HG03460 (cell line): Measurements from ENCODE around the gene FUT8.

Experiments used
- ATAC-seq: cut with Tn5 transposase; IDR thresholded peaks from one replicate; pipeline ENCODE4 v1.9.1; 2021; ENCODE audit not compliant: unreplicated experiment

FUT8 gene

DNA sequence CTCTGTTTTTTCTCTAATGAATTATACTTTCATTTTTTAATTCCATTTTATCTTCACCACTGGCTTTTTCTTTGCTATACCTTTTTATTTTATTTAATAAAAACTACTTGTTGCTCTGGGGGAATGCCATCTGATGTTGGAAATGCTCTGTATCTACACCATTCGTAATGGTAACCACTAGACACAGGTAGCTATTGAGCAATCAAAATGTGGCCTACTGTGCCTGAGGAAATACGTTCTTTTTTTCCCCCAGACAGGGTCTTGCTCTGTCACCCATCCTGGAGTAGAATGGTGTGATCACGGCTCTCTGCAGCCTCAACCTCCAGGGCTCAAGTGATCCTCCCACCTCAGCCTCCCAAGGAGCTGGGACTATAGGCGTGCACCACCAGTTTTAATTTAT, 140.2 kb downstream of the FUT8 start:
- no peak for ATAC-seq

DNA sequence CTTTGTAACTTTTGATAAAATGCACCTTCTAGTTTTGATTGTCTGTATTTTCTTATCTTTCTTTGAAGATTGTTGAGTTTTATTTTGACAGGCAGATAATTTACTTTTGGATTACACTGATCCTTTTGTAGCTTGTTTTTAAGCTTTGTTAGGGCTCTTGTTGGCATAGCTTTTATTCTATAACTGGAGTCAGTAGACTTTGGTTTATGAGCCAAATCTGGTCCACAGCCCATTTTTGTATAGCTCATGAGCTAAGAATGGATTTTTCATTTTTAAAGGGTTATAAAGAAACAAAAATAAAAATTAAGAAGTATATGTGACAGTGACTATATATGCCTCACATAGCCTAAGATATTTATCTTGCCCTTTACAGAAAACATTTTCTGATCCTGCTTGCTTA, 142.3 kb downstream of the FUT8 start:
- ATAC-seq = no peak

DNA sequence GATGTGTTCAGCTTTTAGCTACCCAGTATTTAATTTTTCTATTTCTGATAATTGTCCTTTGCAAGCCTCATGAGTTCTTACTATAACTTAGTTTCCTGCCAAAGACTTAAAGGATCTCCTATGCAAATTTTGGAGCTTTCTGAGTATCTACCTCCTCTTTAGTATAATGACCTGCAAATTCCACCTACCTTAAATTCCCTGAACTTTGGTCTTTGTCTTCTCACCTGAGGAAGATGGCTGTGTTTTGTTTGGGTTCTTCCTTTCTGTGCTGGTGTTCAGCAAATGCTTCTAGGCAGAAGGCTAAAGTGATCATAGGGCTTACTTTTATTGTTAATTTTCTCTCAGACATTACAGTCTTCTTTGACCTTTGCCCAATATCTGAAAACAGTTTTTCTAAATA, 142.8 kb downstream of the FUT8 start:
- ATAC-seq = no peak

DNA sequence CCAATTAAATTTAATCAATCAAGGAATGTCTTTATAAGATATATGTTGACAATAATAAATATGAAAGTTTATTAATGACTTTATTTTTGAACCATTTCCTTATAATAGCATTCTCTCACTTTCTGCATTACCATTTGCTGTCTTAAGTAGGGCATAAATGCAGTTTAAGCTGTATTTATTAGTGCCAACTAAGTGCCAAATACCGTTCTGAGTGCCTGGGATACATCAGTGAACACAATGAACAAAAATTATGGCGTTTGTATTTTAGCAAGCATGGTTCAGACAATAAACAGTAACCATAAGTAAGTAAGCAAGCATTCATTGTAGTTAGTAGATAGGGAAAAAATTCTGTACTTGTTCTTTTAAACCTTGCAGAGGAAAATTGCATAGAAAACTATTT, 145.8 kb downstream of the FUT8 start:
- no peak for ATAC-seq

DNA sequence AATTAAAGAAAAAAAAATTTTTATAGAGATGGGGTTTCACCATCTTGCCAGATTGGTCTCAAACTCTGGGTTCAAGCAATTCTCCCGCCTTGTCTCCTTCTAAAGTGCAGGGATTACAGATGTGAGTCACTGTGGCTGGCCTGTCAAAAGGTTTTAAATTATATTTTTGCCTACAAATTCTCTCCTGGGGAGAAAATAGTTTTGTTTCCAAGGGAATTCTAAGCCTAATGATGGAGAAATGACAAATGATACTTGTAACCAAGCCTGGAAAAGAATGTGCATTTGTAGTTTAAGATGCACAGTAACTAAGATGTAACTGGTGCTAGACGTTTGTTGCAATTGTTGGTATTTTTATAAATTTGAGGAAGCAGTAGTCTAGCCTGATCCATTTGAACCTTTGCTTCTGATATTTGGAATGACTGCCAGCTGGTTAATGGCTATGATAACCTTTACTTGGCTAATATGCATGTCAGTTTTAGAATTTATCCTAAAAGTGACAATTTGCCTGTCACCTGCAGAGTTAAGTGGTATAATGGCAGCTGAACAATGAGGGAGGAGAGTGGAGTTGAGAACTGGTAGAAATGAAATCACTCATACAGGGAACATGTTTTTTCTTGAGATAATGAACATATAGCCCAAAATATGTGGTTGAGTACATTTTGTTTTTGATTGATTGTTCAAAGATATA, 148.0 kb downstream of the FUT8 start:
- no peak for ATAC-seq

DNA sequence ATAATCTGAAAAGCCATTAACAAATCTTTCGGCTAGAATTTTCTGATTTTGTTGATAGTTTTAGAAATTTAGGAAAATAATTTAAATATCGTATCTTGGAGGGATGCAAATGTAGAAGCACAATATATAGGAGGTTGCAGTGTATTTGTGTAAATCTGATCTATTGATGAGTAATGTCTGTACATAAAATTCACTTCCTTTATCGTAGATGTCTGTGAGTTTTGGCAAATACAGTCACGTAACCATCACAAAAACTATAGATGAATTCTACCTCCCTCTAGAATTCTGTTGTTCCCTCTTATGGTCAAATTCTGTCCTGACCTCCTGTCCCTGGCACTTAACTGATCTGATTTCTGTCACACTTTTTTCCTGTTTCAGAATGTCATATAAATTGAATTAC, 151.8 kb downstream of the FUT8 start:
- no peak for ATAC-seq

DNA sequence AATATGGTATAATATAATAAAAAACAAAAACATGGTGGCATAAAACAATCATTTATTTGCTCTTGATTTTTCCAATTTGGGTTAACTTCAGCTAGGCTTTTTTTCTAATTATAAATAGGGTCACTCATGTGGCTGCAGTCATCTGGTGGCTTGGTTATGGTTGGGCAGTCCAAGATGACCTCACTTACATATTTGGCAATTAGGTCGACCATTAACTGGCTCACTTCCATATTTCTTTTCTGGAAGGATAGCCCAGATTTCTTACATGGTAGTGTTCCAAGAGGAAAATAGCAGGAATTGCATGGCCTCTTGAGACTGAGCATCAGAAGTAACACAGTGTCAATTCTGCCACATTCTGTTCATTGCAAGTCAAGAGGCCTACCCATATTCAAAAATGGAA, 153.4 kb downstream of the FUT8 start:
- no peak for ATAC-seq

DNA sequence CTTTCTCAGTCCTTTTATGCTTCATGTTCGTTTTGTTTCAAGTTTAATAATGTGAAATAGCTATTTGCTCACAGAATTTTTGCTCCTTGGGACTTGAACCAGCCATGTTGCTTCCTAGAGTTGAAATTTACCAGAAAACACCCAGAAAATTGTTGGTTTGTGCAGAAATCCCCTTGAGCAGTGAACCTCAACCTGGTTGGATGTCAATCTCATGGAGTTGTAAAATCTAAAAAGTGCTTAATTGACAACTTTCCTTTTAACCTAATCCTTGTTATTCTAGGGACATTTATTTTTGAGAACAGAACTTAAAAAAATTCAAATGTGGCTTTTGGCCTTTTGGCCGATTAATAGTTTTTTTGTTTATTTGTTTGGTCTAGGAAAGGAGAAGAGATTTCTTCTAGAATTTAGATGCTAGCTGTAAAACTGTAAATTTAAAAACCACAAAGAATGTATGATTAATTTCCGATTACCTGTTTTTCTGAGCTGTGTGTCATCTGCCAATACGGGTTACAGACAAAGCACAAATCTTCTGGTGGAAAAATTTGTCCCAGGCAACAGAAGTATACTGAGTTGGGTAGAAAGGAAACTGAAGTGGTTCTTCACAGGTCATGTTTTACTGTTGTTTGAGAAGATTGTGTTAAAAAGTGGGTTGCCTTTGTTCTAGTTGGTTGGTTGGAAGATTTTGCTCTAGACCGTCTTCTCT, 154.4 kb downstream of the FUT8 start:
- no peak for ATAC-seq

DNA sequence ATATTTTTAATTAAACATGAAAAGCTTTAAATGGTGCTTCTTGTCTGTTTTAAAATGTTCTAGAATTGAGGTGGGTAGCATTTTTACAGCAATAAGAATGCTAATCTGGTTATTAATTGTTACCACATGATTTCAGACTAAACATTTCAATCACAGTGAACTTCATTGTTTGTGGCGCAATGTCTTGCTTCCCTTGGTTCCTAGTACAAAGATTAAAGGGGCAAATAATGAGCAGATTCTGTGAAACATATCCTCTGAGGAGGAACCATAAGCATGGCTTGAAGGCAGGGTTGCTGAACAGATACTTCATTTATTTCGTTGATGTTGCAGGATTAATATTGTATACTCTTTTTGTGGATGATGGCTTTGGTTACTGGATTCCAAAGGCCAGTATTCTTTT, 162.1 kb downstream of the FUT8 start:
- ATAC-seq = no peak

DNA sequence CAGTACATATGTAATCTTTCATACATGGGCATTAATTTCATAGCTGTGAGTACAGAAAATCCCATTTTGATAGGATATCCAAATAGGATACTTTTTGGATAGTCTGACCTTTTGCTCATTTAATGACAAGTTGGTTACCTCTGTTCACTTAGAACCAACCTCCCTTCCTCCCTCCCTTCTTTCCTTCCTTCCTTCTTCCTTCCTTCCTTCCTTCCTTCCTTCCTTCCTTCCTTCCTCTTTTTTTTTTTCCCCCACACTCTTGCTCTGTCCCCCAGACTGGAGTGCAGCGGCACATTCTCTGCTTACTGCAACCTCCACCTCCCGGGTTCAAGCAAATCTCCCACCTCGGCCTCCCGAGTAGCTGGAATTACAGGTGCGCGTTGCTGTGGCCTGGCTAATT, 162.9 kb downstream of the FUT8 start:
- no peak for ATAC-seq

DNA sequence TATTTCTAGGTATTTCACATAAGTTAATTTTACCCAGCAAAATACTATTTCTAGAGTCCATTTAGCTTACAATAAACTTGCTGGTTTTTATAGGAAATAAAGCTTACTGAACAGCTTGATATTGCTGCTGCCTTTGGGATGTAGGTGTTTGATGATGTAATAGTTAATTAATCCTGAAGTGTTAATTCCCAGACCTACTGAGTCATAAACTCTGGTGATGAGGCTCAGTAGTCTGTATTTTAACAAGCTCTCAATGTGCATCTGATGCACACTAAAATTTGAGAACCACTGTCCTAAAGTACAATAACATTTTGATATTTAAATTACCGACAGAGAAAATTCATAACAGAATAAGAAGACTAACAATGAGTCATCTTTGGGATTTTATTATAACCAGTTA, 168.4 kb downstream of the FUT8 start:
- no peak for ATAC-seq

DNA sequence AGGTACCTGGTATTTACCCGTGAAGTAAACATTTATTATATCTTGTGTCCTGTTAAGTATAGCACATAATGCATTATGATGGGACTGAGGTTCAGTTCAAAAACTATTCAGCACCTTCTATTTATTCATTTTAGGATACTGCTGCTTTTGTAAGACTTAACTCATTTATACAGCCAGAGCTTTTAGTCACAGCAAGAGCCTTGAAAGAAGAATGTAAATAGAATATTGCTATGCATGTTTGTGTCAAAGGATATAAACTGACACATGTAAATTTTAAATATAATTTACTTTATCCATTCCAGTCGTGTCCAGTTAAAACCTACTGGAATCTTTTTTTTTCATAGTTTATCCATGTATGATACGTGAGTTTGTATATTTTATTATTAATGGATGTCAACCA, 168.8 kb downstream of the FUT8 start:
- ATAC-seq = no peak

DNA sequence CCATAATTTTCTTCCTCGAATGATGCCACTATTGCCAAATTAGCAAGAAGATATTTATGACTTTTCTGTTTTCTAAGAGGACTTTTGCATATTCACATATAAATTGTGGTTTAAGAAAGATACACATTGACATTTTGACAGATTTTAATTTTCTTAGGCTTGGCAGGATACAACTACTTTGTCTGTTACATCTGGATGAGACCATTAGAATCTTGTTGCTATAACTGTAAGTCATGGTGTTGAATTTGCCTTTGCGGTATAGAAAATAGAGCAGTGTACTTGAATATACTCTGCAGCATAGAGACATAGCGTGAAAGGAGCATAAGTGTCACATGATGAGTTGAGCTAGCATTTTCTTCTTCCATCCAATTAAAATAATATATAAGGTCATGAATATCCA, 169.3 kb downstream of the FUT8 start:
- ATAC-seq = no peak

DNA sequence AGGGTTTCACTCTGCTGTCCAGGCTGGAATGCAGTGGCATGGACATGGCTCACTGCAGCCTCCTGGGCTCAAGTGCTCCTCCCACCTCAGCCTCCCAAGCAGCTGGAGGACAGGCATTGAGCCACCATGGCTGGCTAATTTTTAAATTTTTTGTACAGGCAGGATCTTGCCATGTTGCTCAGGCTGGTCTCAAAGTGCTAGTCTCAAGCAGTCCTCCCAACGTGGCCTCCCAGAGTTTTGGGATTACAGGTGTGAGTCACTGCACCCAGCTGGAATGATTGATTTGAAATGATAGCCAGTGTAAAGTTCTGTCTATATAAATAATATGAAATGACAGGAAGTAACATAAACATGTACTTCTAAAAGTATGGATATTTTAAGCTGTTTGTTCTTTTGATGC, 172.7 kb downstream of the FUT8 start:
- no peak for ATAC-seq

DNA sequence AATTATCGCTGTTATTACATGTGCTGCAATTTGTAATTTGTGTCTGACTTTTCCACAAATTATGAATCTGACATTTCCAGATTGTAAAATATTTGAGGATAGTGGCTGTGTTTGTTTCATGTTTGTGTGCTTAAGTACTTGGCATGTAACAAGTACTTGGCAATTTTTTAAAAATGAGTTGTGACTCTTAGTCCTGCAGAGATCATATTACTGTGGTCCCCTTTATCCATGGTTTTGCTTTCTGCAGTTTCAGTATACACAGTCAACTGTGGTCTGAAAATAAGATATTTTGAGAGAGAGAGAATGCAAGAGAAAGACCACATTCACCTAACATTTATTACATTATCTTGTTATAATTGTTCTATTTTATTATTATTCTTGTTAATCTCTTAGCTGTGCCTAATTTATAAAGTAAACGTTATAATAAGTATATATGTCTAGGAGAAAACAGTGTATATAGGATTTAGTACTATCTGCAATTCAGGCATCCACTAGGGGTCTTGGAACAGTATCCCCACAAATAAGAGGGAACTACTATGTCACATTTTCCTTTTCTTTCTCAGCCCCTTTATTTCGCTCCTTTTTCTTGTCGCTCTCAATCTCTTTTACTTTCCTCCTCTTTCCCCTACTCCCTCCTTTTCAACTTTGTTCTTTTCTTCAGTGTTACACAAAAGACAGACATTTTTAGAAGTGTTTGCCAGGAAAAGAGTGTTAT, 176.1 kb downstream of the FUT8 start:
- ATAC-seq = no peak

DNA sequence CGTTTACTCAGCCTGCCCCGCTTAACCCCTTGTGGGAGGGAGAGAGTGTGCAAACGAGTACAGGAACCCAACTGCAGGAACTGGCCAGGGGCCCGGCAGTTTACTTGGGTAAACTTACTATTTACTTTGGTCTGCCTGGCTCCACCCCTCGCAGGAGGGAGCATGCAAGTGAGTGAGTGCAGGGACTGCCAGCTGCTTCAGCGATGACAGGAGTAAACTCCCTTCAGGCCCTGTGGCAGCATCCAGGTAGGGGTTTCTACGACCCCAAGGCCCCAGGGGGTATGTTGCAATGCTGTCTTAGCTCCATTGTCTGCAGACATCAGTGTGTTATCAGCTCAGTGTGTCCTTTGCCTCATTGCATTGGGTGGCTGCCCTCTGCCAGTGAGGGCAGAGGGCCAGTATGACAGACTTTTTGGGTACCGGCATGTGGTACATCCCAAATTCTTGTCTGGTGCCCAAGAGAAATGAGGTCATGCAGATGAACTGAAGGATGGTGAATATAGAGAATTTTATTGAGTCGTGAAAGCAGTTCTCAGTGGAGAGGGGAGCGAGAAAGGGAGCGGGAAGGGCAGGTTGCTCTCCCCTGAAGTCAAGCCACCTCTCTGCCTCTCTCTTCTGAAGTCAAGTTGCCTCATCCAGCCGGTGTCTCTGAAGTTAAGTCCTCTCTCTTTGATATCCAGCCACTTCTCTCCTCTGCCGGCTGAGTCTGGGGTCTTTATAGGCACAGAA, 181.8 kb downstream of the FUT8 start:
- ATAC-seq = no peak

DNA sequence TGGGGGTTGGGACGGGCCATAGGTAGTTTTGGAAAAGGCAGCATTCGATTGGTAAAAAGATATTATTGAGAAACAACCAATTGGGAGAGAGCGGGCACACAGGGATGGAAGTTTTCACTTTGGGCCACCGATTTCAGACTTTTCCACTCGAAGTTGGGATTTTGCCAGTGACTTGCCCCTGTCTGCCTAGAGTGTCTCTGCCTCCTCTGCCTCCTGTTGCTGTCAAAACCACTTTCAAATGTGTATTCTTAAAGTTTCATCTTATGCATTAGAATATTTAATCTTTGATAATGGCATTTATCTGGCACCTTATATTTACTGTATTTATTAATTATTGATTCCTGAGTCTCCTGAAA, 182.3 kb downstream of the FUT8 start:
- no peak for ATAC-seq

DNA sequence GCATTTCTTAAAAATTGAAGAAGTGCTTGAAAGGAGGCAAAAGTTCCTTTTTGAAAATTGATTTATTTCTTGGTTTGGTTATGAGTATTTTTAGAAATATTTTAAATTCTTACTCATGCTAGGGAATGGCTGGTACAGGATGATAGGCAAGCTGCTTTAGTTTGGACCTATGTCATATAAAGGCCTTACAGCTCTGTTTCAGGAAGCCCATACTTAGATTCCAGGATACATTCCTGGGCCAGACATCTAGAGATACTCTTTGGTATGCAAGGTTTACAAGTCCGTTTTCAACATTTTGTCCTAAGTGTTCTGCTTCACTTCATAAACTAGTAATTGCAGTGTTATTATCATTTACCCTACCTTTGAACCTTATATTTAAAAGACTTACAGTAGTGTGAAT, 186.8 kb downstream of the FUT8 start:
- ATAC-seq = no peak

DNA sequence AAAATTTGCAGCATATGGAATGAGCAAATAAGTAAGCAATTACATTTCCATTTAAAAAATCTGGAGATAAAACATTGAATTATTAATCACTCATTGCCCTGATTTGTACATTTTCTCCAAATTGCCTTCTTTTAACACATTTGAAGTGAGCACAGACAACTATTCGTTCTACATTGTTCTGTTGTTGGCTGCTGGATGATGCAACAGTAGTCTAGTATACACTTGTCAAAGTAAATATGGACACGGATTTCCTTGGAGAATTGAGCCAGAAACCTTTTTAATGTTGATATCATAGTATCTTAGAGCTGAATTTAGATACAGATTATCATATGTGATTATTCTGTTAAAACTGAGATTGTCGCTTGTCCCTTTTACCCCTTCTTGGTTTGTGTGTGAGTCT, 188.2 kb downstream of the FUT8 start:
- no peak for ATAC-seq

DNA sequence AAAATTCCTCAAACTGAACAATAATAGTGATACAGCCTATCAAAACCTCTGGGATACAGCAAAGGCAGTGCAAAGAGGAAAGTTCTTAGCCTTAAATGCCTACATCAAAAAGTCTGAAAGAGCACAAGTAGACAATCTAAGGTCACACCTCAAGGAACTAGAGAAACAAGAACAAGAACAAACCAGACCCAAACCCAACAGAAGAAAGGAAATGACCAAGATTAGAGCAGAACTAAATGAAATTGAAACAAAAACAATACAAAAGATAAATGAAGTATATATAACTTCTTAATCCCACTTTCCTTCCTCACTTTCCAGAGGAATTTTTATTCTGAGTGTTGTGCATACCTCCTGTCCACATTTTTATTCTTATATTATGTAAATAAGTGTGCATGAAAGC, 192.0 kb downstream of the FUT8 start:
- ATAC-seq = no peak

DNA sequence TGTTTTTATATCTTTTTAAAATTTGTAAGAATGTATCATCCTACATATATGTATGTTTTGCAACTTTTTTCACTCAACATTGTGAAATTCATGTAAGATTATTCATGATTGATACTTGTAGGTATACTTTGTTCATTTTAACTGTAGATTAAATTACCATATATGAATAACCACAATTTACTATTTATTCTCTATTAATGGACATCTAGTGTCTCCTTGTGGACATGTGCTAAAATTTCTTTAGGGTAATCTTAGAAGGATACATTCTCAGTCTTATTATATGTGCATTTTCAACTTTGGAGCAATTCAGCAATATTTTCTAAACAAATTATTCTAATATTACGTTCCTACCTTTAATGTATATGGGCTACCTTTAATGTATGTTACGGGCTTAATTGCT, 192.4 kb downstream of the FUT8 start:
- no peak for ATAC-seq

DNA sequence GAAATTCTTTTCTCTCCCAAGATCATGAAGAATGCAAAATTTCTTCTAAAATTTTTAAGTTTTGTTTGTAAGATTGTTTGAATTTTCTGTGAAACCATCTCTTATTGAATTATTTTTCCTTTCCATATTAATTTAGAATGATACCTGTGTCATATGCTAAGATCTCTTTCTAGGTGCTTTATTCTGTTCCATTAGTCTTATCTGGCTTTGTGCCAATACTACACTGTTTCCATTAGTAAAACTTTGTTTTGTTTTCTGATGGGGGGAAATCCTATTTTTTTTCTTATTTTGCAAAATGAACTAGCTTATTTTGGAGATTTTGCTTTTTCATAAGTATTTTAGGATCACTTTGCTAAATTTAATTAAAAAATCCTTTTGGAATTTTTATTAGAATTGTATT, 193.9 kb downstream of the FUT8 start:
- ATAC-seq = no peak
